Esophagus (tissue), 2 donors: ENCODE data around the gene SLFN12L. TPM values are rescaled to one million over a fixed set of nuclear protein-coding genes. Genes with fewer than 3 reads are reported as not detected.

Experiments
- H3K27ac ChIP-seq, 2 donors: one replicate each; pipeline ENCODE4 v1.5.1; 2013; ENCODE audit warnings: low read depth in 2 of 2, mild to moderate bottlenecking in 2 of 2, inconsistent platforms in 1 of 2, low read length in 1 of 2, moderate library complexity in 1 of 2
- H3K27me3 ChIP-seq, 2 donors: one replicate each; pipeline ENCODE4 v1.6.1; 2013; ENCODE audit warnings: low read length in 2 of 2, control low read depth in 1 of 2, mild to moderate bottlenecking in 1 of 2; ENCODE audit not compliant: insufficient read depth in 2 of 2, control insufficient read depth in 1 of 2
- H3K36me3 ChIP-seq, 2 donors: one replicate each; pipeline ENCODE4 v1.6.1; 2013; ENCODE audit warnings: low read length in 1 of 2; ENCODE audit not compliant: control insufficient read depth in 2 of 2, insufficient read depth in 2 of 2
- H3K4me1 ChIP-seq, 2 donors: one replicate each; pipeline ENCODE4 v1.6.1; 2013; ENCODE audit warnings: low read length in 1 of 2; ENCODE audit not compliant: control insufficient read depth in 2 of 2, insufficient read depth in 2 of 2
- H3K4me3 ChIP-seq, 2 donors: one replicate each; pipeline ENCODE4 v1.5.1; 2013; ENCODE audit warnings: low read length in 2 of 2, mild to moderate bottlenecking in 2 of 2, low read depth in 1 of 2, moderate library complexity in 1 of 2
- H3K9me3 ChIP-seq, 2 donors: one replicate each; pipeline ENCODE4 v1.6.1; 2013; ENCODE audit warnings: mild to moderate bottlenecking in 2 of 2, low read depth in 1 of 2, low read length in 1 of 2, moderate library complexity in 1 of 2; ENCODE audit not compliant: control insufficient read depth in 2 of 2, insufficient read depth in 1 of 2
- WGBS, 2 donors: extraction: QIAGEN DNeasy Blood & Tissue Kit; methylation state at CpG; one replicate each; pipeline ENCODE4 v1.1.7; 2013; 5-methylcytosine and 5-hydroxymethylcytosine counted together
- polyA plus RNA-seq, 2 donors: library from polyadenylated mRNA; stranded (reverse); fragments of 200-250 nt; gene quantifications; one replicate each; pipeline ENCODE4 v1.2.3, GENCODE V29; 2013
- donor health status: healthy with polysubstance abuse.
- donor health status: Bipolar disorder and iron deficiency.

The SLFN12L gene
- polyA plus RNA-seq, 2 donors, result 0.25 to 0.55 TPM

DNA sequence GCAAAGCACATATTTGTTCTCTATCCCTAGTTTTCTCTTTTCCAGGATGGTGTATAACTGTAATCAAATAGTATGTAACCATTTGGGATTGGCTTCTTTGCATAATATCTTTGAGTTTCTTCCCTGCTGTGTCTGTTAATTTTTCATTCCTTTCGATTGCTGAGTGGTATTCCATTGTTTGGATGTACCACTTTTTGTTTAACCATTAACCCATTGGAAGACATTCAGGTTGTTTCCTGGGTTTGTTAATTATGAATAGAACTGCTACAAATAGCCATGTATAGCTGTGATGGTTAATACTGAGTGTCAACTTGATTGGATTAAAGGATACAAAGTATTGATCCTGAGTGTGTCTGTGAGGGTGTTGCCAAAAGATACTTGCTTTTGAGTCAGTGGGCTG, 84.3 kb downstream of the SLFN12L start:
- Histone ChIP-seq H3K27me3 (no peaks in the 10 kb centered on the region), H3K4me3 (no peak overlapping the region), H3K9me3 (no peaks in the 10 kb centered on the region), H3K36me3 (no peaks in the 10 kb centered on the region), H3K27ac (no peak overlapping the region), H3K4me1 (no peaks in the 10 kb centered on the region)
- WGBS, 2 donors, result 42 to 58% methylated on average over 1 of the region's 1 CpG

DNA sequence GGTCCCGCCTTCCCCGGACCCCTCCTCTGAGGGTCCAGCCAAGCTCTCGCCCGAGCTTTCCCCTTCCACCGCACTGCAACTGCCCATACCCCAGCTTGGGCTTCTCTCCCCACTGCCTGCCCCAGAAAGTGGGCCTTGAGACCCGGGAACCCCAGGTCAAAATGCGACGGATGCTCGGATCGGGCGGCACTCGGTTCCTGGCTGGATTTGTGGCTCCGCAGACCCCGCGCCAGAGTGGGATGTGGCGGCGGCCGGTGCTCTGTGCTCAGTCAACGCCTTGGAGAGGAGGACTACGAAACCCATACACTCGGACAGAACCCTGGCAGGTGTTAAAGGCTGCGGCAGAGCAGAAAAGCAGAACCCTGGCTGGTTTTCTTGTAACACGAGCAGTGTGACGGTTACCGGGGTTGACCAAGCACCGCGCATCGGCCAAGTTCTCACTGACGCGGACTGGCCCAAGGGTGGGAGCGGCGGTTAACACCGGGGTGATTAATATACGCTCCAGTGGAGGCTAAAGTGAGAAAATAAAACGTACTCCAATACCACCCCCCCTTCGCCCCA, 88.0 kb downstream of the SLFN12L start:
- no peaks in the 10 kb centered on the region for H3K27me3 ChIP-seq

GRCh38 chr17:35448899-35449227, 88.6 kb downstream of the SLFN12L start:
- Histone ChIP-seq H3K9me3 (no peaks in the 10 kb centered on the region), H3K27ac (peak overlapping the region in 1 of 2 donors; percentile 66), H3K36me3 (no peaks in the 10 kb centered on the region), H3K4me3 (no peak overlapping the region), H3K27me3 (no peaks in the 10 kb centered on the region), H3K4me1 (no peaks in the 10 kb centered on the region)
- WGBS, 2 donors, result 37 to 41% methylated on average over 15 to 16 of the region's 16 CpGs

More for the DNA sequence above, 88.0 kb downstream of the SLFN12L start:
- H3K27ac ChIP-seq, result no peak overlapping the region
- WGBS, 2 donors, result 31 to 41% methylated on average over 36 of the region's 36 CpGs
- no peaks in the 10 kb centered on the region for H3K9me3 ChIP-seq
- no peaks in the 10 kb centered on the region for H3K4me1 ChIP-seq
- no peak overlapping the region for H3K4me3 ChIP-seq
- no peaks in the 10 kb centered on the region for H3K36me3 ChIP-seq

DNA sequence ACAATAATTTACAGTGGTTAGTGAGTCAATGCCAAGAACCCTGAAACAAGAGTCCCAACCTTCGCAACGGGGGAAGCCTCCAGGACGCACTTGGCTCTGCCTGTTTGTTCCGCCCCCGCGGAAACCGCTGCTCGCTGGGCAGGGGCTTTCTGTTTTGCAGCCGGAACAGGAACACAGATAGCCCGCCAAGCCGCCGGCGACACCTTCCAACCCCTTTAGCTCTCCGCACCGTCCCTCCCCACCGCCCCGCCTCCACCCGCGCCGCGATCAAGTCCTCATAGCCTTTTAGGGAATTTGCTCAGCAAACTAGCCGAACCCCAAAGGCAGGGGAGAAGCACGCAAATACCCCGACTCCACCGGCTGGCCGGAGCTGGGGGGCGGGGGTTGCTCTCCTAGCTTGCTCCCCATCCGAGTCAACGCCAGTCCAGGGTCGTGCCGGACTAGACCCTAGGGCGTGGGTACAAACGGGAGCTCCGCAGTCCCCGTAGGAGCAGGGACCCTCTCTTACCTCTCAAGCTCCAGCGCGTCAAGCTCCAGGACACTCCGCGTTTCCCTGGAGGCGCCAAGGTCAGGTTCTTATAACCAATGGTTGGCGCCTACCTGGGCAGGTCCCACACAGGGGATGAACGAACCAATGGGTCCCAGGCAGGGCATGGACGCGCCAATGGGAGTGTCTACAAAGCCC, 89.1 kb downstream of the SLFN12L start, which contains the start of gene SLFN13:
SLFN13 (minus strand) TSS at position 553 of the 685 bp plus-strand sequence. CDS start 3,086 bp downstream, outside the sequence.
- H3K27ac ChIP-seq, result peak within 1 kb of the TSS; percentile 59 to 66

DNA sequence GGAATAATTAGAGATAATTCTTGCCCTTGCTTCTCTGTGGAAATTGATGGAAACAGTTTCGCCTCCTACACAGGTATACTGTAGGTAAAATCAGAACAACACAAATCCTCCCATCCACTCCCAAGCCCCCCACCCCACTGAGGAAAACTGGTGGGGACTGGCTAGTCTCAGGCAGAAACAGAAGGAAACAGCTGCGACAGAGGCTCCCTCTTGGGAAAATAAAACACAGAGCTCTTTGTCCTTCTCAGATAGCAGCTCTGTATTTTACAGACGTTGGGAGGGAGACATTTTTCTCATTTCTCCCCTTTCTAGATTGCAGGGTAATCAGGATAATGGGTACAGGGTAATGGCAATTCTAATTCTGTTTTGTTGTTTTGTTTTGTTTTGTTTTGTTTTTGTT, 90.0 kb downstream of the SLFN12L start:
- no peaks in the 10 kb centered on the region for H3K36me3 ChIP-seq
- peak overlapping the region in 1 of 2 donors; percentile 53 for H3K4me3 ChIP-seq
- H3K27me3 ChIP-seq, result no peaks in the 10 kb centered on the region
- WGBS, 2 donors, result 46 to 56% methylated on average over 3 of the region's 3 CpGs
- H3K4me1 ChIP-seq, result no peaks in the 10 kb centered on the region
- peak overlapping the region in 1 of 2 donors; percentile 66 for H3K27ac ChIP-seq
- H3K9me3 ChIP-seq, result no peaks in the 10 kb centered on the region

More for the DNA sequence above, 89.1 kb downstream of the SLFN12L start, which contains the start of gene SLFN13:
- Histone ChIP-seq H3K27me3 (no peaks in the 10 kb centered on the region), H3K4me1 (no peaks in the 10 kb centered on the region), H3K9me3 (no peaks in the 10 kb centered on the region), H3K4me3 (peak within 1 kb of the TSS; percentile 53 to 57), H3K36me3 (no peaks in the 10 kb centered on the region)
- WGBS, 2 donors, result 2% methylated on average over 44 of the region's 44 CpGs

DNA sequence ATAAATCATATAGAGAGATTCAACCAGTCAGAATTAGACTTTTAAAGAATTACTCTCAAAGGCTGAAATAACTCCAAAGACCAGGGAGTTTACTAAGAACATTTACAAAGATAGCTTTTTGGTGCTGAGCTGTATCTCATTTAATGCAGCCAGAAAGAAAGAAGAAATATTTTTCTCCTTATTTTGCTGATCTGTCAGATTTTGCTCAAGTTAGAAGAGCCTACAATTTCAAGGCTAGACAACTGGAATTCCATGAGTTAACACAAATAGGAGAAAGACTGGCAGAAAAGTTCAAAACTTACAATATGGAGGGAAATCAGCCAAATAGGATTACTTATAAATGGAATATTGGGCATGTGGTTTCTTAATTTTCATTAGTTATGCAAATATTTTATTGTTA, 99.0 kb downstream of the SLFN12L start:
- no peak overlapping the region for H3K4me3 ChIP-seq
- peaks cover 0 to 2% of the 10 kb centered on the region in 2 donors for H3K4me1 ChIP-seq
- H3K9me3 ChIP-seq, result no peaks in the 10 kb centered on the region
- H3K27me3 ChIP-seq, result no peaks in the 10 kb centered on the region
- no peak overlapping the region for H3K27ac ChIP-seq
- H3K36me3 ChIP-seq, result no peaks in the 10 kb centered on the region

GRCh38 chr17:35433075-35433894, 104.2 kb downstream of the SLFN12L start:
- Histone ChIP-seq H3K36me3 (no peaks in the 10 kb centered on the region), H3K4me1 (peaks cover 0 to 5% of the 10 kb centered on the region in 2 donors), H3K9me3 (no peaks in the 10 kb centered on the region), H3K27me3 (no peaks in the 10 kb centered on the region), H3K4me3 (peak overlapping the region; percentile 56 to 71), H3K27ac (peak overlapping the region; percentile 90 to 91)
- WGBS, 2 donors, result 8 to 11% methylated on average over 19 of the region's 19 CpGs

DNA sequence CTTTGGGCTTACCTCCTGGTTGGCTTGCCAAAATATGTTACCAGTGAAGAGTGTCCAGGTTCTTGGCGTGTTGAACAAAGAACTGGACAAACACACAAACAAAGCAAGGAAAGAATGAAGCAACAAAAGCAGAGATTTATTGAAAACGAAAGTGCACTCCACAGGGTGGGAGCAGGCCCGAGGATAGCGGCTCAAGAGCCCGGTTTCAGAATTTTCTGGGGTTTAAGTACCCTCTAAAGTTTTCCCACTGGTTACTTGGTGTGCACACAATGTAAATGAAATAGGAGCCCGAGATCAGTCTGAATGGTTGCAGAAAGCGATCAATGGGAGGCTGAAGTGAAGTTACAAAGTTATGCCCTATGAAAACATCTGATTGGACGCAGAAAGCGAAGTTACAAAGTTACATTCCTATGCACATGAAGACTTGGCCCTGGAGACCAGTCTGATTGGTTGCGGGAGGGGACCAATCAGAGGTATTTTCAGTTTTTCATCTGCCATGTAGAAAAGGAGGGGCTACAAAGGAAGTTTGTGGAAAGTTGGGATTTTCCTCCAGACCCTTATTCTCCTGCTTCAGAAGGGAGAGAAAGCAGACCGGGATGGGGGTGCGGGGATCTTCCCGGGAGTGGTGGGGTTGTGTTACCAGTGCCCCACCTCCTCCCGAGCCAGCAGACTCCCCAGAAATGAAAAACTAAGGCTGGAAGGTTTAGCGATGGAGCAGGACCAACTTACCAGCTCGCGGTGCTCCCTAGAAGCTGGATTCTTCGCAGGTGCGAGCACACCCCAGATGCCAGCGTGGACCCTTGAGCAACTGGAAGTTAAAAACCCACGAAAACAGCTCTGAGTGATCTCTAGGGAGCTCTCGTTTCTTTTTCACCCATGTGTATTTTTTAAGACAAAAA, 105.1 kb downstream of the SLFN12L start, which contains the start of gene SLFN12:
SLFN12 (minus strand) TSS at position 325 of the 899 bp plus-strand sequence. CDS start 9,472 bp downstream, outside the sequence.
- Histone ChIP-seq H3K36me3 (no peaks in the 10 kb centered on the region), H3K4me3 (peak within 1 kb of the TSS; percentile 56 to 71), H3K27ac (peak within 1 kb of the TSS; percentile 90 to 91), H3K27me3 (no peaks in the 10 kb centered on the region), H3K9me3 (no peaks in the 10 kb centered on the region), H3K4me1 (peaks cover 0 to 5% of the 10 kb centered on the region in 2 donors)
- WGBS, 2 donors, result 9 to 18% methylated on average over 22 of the region's 22 CpGs

- no peaks in the 10 kb centered on the region for H3K27me3 ChIP-seq
- H3K4me1 ChIP-seq, result peaks cover 0 to 5% of the 10 kb centered on the region in 2 donors
- WGBS, 2 donors, result 96 to 100% methylated on average over 2 of the region's 2 CpGs
- H3K9me3 ChIP-seq, result no peaks in the 10 kb centered on the region
- H3K4me3 ChIP-seq, result no peak overlapping the region
- no peak overlapping the region for H3K27ac ChIP-seq
- no peaks in the 10 kb centered on the region for H3K36me3 ChIP-seq
Measured at GRCh38 chr17:35429702-35430101, 107.8 kb downstream of the SLFN12L start.
